ENCODE results near the gene MARCHF3.

GRCh38 chr5:126984632-126985031 lies 45.7 kb downstream of the MARCHF3 start:
- TF ChIP-seq POLR2AphosphoS5 (IDR thresholded peaks at IDR 0.05) (no peak), EP300 (IDR thresholded peaks at IDR 0.05) (no peak), CTCF (IDR thresholded peaks at IDR 0.05) (no peak)
